ENCODE results near the gene NSMCE3. TPM values are rescaled to one million over a fixed set of nuclear protein-coding genes. Genes with fewer than 3 reads are reported as not detected.
"Not testable (repeated sequence)": the region's sequence is repeated elsewhere in the genome, so short reads cannot be mapped to it uniquely, and the experiment has no call there.

The NSMCE3 gene
- total and polyA plus RNA-seq, 2 donors from 2014 or later: 6.3 to 6.5 TPM

DNA sequence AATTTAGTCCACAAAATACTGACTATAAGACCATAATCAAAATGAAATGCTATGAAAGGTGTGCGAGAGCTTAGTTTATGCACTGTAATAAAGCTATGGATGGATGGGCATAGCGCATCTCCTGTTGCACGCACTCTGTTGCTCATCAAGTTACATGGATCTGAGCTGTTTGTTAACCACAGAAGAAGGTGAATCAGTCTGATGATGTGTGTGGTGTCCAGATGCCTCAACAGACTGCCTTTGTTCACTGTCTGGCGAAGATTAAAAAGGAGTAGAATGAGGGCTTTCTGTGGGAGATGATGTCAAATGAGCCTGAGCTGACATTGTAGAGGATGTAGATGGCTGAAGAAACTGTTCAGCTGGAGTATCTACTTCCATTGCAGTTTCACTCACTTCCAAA, 36.1 kb downstream of the NSMCE3 start:
- Histone ChIP-seq H3K4me1 (ENCODE audit: control insufficient read depth in 2 of 3, insufficient read depth in 2 of 3, low read depth in 1 of 3, low read length in 3 of 3) (no peaks in the 10 kb centered on the region), H3K36me3 (ENCODE audit: control insufficient read depth in 2 of 3, insufficient read depth in 3 of 3, low read length in 3 of 3) (no peaks in the 10 kb centered on the region), H3K9me3 (ENCODE audit: control insufficient read depth in 2 of 3, insufficient read depth in 1 of 3, low read length in 3 of 3) (peaks cover 0 to 5% (median 0%) of the 10 kb centered on the region in 3 donors), H3K9ac (ENCODE audit: low read length in 3 of 3) (no peak overlapping the region), H3K27me3 (ENCODE audit: control insufficient read depth, insufficient read depth, low read length) (no peaks in the 10 kb centered on the region), H3K4me3 (ENCODE audit: low read length in 3 of 3) (no peak overlapping the region), H3K27ac (ENCODE audit: low read depth in 2 of 2, low read length in 2 of 2) (no peak overlapping the region)
- DNase-seq (no peak), FAIRE-seq (no peak)
- intact Hi-C loops (cut with DNase I): no loop called here
- TF ChIP-seq, protein P1, sequence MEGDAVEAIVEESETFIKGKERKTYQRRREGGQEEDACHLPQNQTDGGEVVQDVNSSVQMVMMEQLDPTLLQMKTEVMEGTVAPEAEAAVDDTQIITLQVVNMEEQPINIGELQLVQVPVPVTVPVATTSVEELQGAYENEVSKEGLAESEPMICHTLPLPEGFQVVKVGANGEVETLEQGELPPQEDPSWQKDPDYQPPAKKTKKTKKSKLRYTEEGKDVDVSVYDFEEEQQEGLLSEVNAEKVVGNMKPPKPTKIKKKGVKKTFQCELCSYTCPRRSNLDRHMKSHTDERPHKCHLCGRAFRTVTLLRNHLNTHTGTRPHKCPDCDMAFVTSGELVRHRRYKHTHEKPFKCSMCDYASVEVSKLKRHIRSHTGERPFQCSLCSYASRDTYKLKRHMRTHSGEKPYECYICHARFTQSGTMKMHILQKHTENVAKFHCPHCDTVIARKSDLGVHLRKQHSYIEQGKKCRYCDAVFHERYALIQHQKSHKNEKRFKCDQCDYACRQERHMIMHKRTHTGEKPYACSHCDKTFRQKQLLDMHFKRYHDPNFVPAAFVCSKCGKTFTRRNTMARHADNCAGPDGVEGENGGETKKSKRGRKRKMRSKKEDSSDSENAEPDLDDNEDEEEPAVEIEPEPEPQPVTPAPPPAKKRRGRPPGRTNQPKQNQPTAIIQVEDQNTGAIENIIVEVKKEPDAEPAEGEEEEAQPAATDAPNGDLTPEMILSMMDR (IDR thresholded peaks at IDR 0.05; ENCODE audit: borderline replicate concordance, extremely low read depth, insufficient read depth): no peak

DNA sequence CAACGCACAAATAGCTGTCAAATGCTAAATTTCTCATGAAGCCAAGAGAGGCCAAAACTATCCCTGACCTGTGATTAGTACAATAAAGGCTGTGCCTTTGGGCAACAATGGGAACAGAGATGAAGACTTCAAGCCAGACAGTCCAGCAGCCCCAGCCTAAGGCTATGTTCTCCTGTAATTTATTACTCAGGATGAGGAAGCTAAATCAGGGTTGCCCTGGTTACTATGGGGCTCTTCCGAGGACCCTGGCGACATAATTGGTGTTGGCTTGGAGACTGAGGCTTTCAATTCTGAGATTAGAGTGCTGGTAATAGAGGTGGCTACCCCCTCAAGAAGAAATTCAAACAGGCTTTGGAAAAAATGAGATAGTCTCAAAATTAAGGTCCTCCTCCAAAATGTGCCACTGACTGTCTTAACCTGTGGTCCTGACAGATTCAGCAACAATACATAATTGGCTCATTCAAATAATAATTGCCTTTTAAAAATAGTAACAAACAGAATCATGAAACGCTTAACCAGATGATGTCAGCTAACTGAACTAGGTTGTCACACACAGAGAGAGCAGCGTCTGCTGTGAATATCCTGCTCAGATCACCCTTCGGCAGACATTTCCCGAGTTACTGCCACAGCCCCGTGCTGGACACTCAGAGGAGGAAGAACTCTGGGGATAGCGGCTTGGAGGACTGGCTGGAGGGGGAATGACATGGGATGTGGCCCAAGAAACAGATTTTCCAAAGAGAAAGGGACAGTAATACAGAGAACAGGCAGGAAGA, 43.0 kb downstream of the NSMCE3 start:
- Histone ChIP-seq H3K36me3 (ENCODE audit: control insufficient read depth in 2 of 3, insufficient read depth in 3 of 3, low read length in 3 of 3) (no peaks in the 10 kb centered on the region), H3K27ac (ENCODE audit: low read depth in 2 of 2, low read length in 2 of 2) (no peak overlapping the region), H3K27me3 (ENCODE audit: control insufficient read depth, insufficient read depth, low read length) (no peaks in the 10 kb centered on the region), H3K4me3 (ENCODE audit: low read length in 3 of 3) (no peak overlapping the region), H3K9ac (ENCODE audit: low read length in 3 of 3) (no peak overlapping the region), H3K9me3 (ENCODE audit: control insufficient read depth in 2 of 3, insufficient read depth in 1 of 3, low read length in 3 of 3) (no peaks in the 10 kb centered on the region), H3K4me1 (ENCODE audit: control insufficient read depth in 2 of 3, insufficient read depth in 2 of 3, low read depth in 1 of 3, low read length in 3 of 3) (no peaks in the 10 kb centered on the region)
- TF ChIP-seq, protein P1 (IDR thresholded peaks at IDR 0.05; ENCODE audit: borderline replicate concordance, extremely low read depth, insufficient read depth): no peak
- DNase-seq (no peak), FAIRE-seq (no peak)
- intact Hi-C loops (cut with DNase I): no loop called here

DNA sequence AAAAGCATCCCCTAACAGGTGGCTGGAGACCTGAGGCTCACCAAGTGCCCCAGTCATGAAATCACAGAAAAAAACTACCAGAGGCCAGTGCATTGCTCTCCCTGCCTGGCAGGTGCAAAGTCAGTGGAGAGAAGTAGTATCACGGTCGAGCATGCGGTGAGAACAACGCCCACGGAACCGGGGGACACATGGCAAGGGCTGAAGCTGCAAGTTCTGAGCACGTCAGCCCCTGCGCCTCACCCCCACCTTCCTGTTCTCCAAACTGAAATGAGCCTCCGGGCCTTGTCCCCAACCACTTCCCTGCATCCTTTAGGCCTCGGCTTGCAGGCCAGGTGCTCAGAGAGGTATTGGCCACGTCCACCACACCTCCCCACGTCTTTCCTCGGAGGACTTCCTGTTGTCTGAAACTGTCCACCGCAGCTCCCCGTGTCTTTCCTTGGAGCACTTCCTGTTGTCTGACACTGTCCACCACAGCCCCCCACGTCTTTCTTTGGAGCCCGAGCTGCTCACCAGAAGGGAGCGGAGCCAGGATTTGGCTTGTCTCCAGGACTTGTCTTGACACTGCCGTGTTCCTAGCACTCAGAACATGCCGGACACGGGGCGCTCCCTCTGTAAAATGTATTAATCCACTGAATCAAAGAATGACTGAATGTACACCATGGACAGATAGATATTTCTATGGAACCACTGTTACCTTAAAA, 43.9 kb downstream of the NSMCE3 start:
- no peaks in the 10 kb centered on the region for H3K4me1 ChIP-seq (ENCODE audit: control insufficient read depth in 2 of 3, insufficient read depth in 2 of 3, low read depth in 1 of 3, low read length in 3 of 3)
- H3K27me3 ChIP-seq (ENCODE audit: control insufficient read depth, insufficient read depth, low read length): no peaks in the 10 kb centered on the region
- H3K9me3 ChIP-seq (ENCODE audit: control insufficient read depth in 2 of 3, insufficient read depth in 1 of 3, low read length in 3 of 3): no peaks in the 10 kb centered on the region
- no peaks in the 10 kb centered on the region for H3K36me3 ChIP-seq (ENCODE audit: control insufficient read depth in 2 of 3, insufficient read depth in 3 of 3, low read length in 3 of 3)
- DNase-seq (peak in 1 of 5 donors; percentile 45), FAIRE-seq (no peak)
- intact Hi-C loops (cut with DNase I): no loop called here
- no peak overlapping the region for H3K9ac ChIP-seq (ENCODE audit: low read length in 3 of 3)
- H3K27ac ChIP-seq (ENCODE audit: low read depth in 2 of 2, low read length in 2 of 2): no peak overlapping the region
- no peak overlapping the region for H3K4me3 ChIP-seq (ENCODE audit: low read length in 3 of 3)
- TF ChIP-seq, protein P1 (IDR thresholded peaks at IDR 0.05; ENCODE audit: borderline replicate concordance, extremely low read depth, insufficient read depth): no peak

DNA sequence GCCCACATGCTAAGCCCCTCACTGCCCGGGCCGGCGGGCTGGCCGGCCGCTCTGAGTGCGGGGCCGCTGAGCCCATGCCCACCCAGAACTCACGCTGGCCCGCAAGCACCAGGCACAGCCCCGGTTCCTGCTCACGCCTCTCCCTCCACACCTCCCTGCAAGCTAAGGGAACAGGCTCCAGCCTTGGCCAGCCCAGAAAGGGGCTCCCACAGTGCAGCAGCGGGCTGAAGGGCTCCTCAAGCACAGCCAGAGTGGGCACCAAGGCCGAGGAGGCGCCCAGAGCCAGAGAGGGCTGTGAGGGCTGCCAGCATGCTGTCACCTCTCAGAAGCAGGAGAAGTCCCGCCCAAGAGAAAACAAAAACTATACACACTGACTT, 44.6 kb downstream of the NSMCE3 start:
- FAIRE-seq; H3K4me3 ChIP-seq (ENCODE audit: low read length in 3 of 3); H3K9ac ChIP-seq (ENCODE audit: low read length in 3 of 3); H3K36me3 ChIP-seq (ENCODE audit: control insufficient read depth in 2 of 3, insufficient read depth in 3 of 3, low read length in 3 of 3); intact Hi-C loops (cut with DNase I); DNase-seq; H3K27ac ChIP-seq (ENCODE audit: low read depth in 2 of 2, low read length in 2 of 2); H3K27me3 ChIP-seq (ENCODE audit: control insufficient read depth, insufficient read depth, low read length); H3K4me1 ChIP-seq (ENCODE audit: control insufficient read depth in 2 of 3, insufficient read depth in 2 of 3, low read depth in 1 of 3, low read length in 3 of 3); H3K9me3 ChIP-seq (ENCODE audit: control insufficient read depth in 2 of 3, insufficient read depth in 1 of 3, low read length in 3 of 3): not testable (repeated sequence)

DNA sequence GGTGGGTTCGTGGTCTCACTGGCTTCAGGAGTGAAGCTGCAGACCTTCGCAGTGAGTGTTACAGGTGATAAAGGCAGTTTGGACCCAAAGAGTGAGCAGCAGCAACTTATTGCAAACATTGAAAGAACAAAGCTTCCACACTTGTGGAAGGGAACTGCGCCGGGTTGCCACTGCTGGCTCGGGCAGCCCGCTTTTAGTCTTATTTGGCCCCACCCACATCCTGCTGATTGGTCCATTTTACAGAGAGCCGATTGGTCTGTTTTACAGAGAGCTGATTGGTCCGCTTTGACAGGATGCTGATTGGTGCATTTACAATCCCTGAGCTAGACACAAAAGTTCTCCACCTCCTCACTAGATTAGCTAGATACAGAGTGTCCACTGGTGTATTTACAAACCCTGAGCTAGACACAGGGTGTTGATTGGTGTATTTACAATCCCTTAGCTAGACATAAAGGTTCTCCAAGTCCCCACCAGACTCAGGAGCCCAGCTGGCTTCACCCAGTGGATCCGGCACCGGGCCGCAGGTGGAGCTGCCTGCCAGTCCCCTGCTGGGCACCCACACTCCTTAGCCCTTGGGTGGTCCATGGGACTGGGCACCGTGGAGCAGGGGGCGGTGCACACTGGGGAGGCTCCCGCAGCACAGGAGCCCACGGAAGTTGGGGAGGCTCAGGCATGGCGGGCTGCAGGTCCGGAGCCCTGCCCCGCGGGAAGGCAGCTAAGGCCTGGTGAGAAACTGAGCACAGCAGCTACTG, 45.2 kb downstream of the NSMCE3 start:
- H3K9me3 ChIP-seq (ENCODE audit: control insufficient read depth in 2 of 3, insufficient read depth in 1 of 3, low read length in 3 of 3); H3K36me3 ChIP-seq (ENCODE audit: control insufficient read depth in 2 of 3, insufficient read depth in 3 of 3, low read length in 3 of 3); H3K27ac ChIP-seq (ENCODE audit: low read depth in 2 of 2, low read length in 2 of 2); H3K4me3 ChIP-seq (ENCODE audit: low read length in 3 of 3); DNase-seq; FAIRE-seq; H3K9ac ChIP-seq (ENCODE audit: low read length in 3 of 3); H3K4me1 ChIP-seq (ENCODE audit: control insufficient read depth in 2 of 3, insufficient read depth in 2 of 3, low read depth in 1 of 3, low read length in 3 of 3); intact Hi-C loops (cut with DNase I); H3K27me3 ChIP-seq (ENCODE audit: control insufficient read depth, insufficient read depth, low read length): not testable (repeated sequence)

Data from kidney (tissue), 14 donors.